ENCODE data around the gene SAMMSON.

DNA sequence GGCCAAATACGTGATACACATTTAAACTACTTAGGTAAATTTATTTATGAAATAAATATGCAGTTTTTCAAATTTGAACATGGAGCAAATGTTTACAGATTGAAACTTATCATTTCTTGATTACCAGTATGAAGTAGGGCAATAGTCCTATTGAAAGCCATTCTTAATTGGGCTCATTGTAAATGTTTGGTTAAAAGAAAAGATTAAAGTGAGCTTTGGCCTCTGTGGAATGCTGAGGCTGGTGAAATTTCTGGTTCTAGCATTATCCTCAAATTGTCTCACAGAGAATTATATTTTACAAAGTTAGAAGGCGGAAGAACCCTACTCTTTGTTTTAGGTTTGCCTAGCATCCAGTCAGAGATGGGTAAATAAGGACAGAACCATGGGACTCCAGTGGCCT is 73.2 kb downstream of the SAMMSON start:
- TF ChIP-seq, protein P1, sequence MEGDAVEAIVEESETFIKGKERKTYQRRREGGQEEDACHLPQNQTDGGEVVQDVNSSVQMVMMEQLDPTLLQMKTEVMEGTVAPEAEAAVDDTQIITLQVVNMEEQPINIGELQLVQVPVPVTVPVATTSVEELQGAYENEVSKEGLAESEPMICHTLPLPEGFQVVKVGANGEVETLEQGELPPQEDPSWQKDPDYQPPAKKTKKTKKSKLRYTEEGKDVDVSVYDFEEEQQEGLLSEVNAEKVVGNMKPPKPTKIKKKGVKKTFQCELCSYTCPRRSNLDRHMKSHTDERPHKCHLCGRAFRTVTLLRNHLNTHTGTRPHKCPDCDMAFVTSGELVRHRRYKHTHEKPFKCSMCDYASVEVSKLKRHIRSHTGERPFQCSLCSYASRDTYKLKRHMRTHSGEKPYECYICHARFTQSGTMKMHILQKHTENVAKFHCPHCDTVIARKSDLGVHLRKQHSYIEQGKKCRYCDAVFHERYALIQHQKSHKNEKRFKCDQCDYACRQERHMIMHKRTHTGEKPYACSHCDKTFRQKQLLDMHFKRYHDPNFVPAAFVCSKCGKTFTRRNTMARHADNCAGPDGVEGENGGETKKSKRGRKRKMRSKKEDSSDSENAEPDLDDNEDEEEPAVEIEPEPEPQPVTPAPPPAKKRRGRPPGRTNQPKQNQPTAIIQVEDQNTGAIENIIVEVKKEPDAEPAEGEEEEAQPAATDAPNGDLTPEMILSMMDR (IDR thresholded peaks at IDR 0.05): no peak
- TF ChIP-seq POLR2A (IDR thresholded peaks at IDR 0.05): no peak
